Measurements from ENCODE around the gene KBTBD12.

KBTBD12 gene

GRCh38 chr3:127985655-127986225, 70.7 kb downstream of the KBTBD12 start:
- no peak for TF ChIP-seq JUND (IDR thresholded peaks at IDR 0.05; ENCODE audit: low read depth)
- DNase-seq (ENCODE audit: low read depth in 1 of 2, low spot score in 1 of 2): no peak
- in situ Hi-C loops (cut with HindIII; ENCODE audit: low pct_unique_long_range_greater_than_20kb, low sequenced_read_pairs): no loop called here

DNA sequence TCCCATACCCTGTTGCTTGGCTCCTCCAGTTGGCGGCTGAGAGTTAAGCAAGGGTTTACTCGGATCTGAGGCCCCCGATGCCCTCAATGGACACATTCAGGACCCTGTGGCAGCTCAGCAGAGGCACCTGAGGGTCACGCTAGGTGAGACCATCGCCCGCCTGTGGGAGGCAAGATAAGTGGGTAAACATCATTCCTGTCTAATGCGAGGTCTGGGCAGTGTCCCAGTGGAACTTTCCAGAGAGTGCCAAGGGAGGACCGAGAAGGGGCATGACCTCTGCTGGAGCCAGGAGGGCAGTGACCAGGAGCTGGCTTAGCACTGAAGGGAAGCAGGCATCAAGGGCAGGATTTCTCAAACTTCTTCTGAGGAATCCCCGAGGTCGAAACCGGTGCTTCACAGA, 71.8 kb downstream of the KBTBD12 start:
- in situ Hi-C loops (cut with HindIII; ENCODE audit: low pct_unique_long_range_greater_than_20kb, low sequenced_read_pairs): no loop called here
- TF ChIP-seq JUND (IDR thresholded peaks at IDR 0.05; ENCODE audit: low read depth): no peak
- DNase-seq (ENCODE audit: low read depth in 1 of 2, low spot score in 1 of 2): no peak

DNA sequence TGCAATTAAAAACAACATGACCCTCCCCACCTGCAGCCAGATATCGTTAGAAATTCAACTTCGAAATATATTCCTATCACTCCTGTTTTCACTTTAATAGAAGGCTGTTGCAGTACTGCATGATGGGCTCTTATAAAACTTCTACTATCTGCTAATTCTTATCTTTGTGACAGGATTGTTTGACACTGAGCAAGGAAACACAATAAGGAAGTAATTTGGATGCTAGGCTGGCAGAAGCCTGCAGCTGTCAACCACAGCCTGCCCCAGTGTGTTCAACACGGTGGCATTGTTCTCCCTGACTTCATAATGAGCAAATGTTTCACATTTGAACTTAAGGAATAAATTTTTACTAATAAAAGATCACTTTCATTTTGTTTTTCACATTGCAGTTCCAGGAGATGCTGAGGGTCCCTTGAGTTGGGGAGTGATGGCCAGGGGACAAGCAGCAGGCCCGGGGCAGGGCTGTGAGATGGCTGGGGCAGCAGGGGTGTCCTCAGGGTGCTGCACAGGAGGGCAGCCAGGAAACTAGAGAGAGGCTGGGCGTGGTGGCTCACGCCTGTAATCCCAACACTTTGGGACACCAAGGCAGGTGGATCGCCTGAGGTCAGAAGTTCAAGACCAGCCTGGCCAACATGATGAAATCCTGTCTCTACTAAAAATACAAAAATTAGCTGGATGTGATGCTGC, 72.4 kb downstream of the KBTBD12 start:
- DNase-seq (ENCODE audit: low read depth in 1 of 2, low spot score in 1 of 2): no peak
- in situ Hi-C loops (cut with HindIII; ENCODE audit: low pct_unique_long_range_greater_than_20kb, low sequenced_read_pairs): no loop called here
- TF ChIP-seq JUND (IDR thresholded peaks at IDR 0.05; ENCODE audit: low read depth): no peak

DNA sequence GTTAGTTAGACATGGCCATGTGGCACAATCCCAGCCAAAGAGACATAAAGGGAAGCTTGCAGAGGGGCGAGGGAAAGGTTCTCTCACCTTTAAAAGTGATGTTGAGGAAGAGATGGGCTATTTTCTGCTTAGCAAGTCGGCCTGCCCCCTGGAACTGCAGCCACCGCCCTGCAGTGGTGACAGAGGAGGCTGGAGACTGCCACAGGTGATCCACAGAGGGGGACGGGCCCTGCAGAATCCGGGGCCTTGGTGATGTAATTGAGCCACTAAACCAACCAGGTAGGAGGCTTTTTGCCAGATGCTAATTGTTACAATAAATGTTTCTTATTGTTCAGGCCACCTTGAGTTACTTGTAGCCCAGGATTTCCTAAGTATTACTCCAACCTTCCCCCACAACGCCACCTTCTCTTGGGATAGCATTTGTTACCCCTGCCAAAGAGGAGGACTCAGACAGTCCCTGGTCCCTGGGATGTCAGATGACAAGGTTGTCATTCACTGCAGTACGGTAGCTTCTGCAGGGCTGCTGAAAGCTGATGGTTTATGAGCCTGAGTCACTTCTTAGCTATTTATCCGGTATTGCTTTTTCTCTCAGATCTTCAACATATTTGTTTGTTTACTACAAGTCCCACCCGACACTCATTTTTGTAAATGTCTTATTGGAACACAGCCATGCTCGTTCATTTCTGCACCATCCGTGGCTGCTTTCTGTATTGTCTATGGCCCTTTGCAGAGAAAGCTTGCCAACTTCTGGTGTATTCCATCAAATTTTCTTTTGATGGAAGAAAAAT, 73.9 kb downstream of the KBTBD12 start:
- TF ChIP-seq JUND (IDR thresholded peaks at IDR 0.05; ENCODE audit: low read depth): no peak
- no peak for DNase-seq (ENCODE audit: low read depth in 1 of 2, low spot score in 1 of 2)
- in situ Hi-C loops (cut with HindIII; ENCODE audit: low pct_unique_long_range_greater_than_20kb, low sequenced_read_pairs): no loop called here

DNA sequence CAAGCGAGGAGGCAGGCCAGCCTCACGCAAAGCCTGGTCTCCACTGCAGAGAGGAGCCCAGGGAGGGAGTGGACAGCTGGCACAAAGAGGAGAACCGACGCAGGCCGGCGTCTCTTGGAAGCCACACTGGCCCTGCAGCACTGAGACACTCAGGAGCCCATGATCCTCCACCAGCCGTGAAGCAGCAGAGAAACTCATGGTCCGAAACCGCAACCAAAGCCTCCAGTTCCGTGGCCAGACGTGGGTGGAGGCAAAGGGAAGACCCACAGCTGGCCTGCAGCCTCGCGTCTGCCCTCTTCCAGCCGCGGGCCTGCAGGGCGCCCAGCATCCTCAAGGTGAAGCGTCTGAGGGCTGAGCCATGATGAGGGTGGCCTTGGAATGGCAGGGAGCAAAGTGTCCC, 75.0 kb downstream of the KBTBD12 start:
- DNase-seq (ENCODE audit: low read depth in 1 of 2, low spot score in 1 of 2): no peak
- in situ Hi-C loops (cut with HindIII; ENCODE audit: low pct_unique_long_range_greater_than_20kb, low sequenced_read_pairs): no loop called here
- TF ChIP-seq JUND (IDR thresholded peaks at IDR 0.05; ENCODE audit: low read depth): no peak

- in situ Hi-C loops (cut with HindIII; ENCODE audit: low pct_unique_long_range_greater_than_20kb, low sequenced_read_pairs): no loop called here
- DNase-seq (ENCODE audit: low read depth in 1 of 2, low spot score in 1 of 2): no peak
- TF ChIP-seq JUND (IDR thresholded peaks at IDR 0.05; ENCODE audit: low read depth): no peak
Observed at GRCh38 chr3:127990461-127990860, 75.4 kb downstream of the KBTBD12 start.

DNA sequence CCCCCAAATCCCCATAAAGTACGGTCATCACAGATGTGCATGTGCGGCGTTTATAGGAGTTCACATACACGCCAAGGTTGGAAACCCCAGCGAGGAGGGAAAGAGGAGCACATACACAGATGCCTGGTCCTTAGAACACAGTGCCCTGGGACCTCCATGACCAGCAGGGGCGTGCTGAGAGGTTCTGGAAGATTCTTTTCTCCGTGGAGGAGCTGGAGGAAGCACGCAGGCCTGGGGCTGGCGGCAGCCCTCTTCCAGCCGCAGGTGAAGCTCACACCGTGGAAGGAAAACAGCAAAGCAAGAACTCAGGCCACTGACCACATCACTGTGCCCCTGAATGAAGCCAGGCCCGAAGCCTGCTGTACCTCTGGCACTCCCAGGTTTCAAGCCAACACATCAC, 76.2 kb downstream of the KBTBD12 start:
- in situ Hi-C loops (cut with HindIII; ENCODE audit: low pct_unique_long_range_greater_than_20kb, low sequenced_read_pairs): no loop called here
- no peak for DNase-seq (ENCODE audit: low read depth in 1 of 2, low spot score in 1 of 2)
- TF ChIP-seq JUND (IDR thresholded peaks at IDR 0.05; ENCODE audit: low read depth): no peak

DNA sequence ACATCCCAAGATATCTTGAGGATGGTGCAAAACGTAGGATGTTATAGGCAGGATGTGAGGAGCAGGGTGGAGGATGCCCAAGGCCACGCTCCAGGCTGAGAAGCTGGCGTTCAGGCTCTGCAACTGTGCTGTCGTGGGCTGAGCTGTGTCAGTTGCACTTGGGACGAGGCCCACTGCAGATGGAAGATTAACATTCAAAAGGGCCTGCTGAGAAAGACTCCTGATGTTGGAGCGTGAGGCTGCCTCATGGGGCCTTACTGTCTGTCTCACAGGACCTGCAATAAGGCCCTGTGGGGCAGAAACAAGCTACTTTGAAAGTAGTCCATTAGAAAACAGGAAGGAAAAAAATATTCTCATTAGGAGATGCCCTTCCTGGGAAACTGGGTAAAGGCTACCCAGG, 76.6 kb downstream of the KBTBD12 start:
- in situ Hi-C loops (cut with HindIII; ENCODE audit: low pct_unique_long_range_greater_than_20kb, low sequenced_read_pairs): no loop called here
- TF ChIP-seq JUND (IDR thresholded peaks at IDR 0.05; ENCODE audit: low read depth): no peak
- DNase-seq (ENCODE audit: low read depth in 1 of 2, low spot score in 1 of 2): no peak

DNA sequence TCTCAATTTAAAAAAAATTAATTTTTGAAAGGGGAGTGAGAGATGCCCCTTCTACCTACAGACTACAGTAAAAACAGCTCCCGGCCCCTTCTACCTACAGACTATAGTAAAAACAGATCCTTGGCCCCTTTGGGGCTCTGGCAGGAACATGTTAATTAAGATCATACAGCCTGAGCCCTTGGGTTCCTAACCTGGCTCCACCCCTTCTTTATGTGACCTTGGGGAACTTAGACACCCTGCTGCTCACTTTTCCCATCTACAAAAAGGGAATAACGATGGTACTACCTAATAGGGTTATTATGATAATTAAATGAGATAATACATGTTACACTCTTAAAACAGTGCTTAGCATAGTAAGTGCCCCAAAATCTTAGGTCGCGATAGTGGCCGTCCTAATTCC, 77.1 kb downstream of the KBTBD12 start:
- in situ Hi-C loops (cut with HindIII; ENCODE audit: low pct_unique_long_range_greater_than_20kb, low sequenced_read_pairs): no loop called here
- DNase-seq (ENCODE audit: low read depth in 1 of 2, low spot score in 1 of 2): no peak
- TF ChIP-seq JUND (IDR thresholded peaks at IDR 0.05; ENCODE audit: low read depth): no peak

- in situ Hi-C loops (cut with HindIII; ENCODE audit: low pct_unique_long_range_greater_than_20kb, low sequenced_read_pairs): no loop called here
- no peak for TF ChIP-seq JUND (IDR thresholded peaks at IDR 0.05; ENCODE audit: low read depth)
- DNase-seq (ENCODE audit: low read depth in 1 of 2, low spot score in 1 of 2): no peak
Observed at GRCh38 chr3:127994011-127994410, 79.0 kb downstream of the KBTBD12 start.

DNA sequence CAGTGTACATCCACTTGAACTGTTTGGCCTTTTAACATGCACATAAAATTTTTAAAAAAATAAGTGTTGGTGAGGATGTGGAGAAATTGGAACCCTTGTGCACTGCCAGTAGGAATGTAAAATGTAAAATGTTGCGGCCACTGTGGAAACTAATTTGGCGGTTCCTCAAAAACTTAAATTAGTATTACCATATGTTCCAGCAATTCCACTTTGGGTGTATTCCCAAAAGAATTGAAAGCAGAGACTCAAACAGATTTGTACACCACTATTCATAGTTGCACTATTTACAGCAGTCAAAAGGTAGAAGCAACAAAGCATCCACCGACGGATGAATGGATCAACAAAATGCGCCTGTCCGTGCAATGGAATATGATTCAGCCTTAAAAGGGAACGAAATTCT, 82.0 kb downstream of the KBTBD12 start:
- in situ Hi-C loops (cut with HindIII; ENCODE audit: low pct_unique_long_range_greater_than_20kb, low sequenced_read_pairs): no loop called here

GRCh38 chr3:127997961-127998360, 82.9 kb downstream of the KBTBD12 start:
- DNase-seq (ENCODE audit: low read depth in 1 of 2, low spot score in 1 of 2): no peak
- no peak for TF ChIP-seq JUND (IDR thresholded peaks at IDR 0.05; ENCODE audit: low read depth)
- in situ Hi-C loops (cut with HindIII; ENCODE audit: low pct_unique_long_range_greater_than_20kb, low sequenced_read_pairs): no loop called here

More for the DNA sequence above, 82.0 kb downstream of the KBTBD12 start:
- no peak for TF ChIP-seq JUND (IDR thresholded peaks at IDR 0.05; ENCODE audit: low read depth)
- DNase-seq (ENCODE audit: low read depth in 1 of 2, low spot score in 1 of 2): no peak

DNA sequence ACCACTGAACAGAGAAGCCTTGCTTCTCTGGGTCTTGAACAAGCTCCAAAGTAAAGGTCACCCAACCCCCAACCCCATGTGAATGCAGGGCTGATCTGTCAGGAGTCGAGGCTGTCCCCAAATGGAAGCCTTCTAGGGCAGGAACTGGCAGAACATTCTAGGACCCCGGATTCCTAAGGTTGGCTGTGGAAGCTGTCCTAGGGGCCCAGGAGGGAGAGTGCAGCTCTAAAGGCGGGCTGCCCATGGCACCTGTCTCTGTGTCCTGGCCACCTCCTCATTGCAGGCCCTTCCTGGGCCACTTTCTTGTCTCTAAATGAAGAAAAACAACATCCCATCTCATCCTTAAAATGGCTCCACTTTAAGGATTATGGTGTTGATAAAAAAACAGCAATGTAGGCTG, 83.6 kb downstream of the KBTBD12 start:
- TF ChIP-seq JUND (IDR thresholded peaks at IDR 0.05; ENCODE audit: low read depth): no peak
- in situ Hi-C loops (cut with HindIII; ENCODE audit: low pct_unique_long_range_greater_than_20kb, low sequenced_read_pairs): no loop called here

More for the DNA sequence above, 83.6 kb downstream of the KBTBD12 start:
- no peak for DNase-seq (ENCODE audit: low read depth in 1 of 2, low spot score in 1 of 2)
